NCI-H526 treated with DMSO at 0.1 percent for 48 hours (cell line): ENCODE data around the gene SURF4.

ENCODE experiments used
- DNase-seq: peaks from one replicate; lab custom pipeline; 2025; lab: John Stamatoyannopoulos, UW

SURF4 gene

DNA sequence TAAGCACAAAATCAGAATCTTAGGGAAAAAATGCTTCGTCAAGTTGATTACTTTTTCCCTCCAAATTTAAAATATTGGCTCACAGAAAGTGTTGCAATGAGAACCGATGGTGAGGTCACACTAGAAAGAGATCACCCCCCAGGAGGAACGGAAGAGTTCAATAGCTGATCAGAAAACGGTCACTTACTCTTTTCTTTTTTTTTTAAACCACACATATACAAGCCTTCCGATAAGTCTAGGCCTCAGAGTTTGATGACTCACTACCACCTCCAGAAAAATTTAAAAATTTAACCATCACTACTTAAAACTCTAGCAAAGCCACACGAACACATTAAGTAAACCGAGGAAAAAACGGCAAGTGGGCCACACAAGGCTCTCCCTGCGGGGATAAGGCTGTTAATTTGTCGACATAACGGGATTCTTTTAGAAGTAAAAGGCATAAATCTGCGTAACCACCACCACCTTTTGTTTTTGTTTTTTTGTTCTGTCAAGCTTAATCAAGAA is 1.2 kb downstream of the SURF4 start:
- DNase-seq = no peak

DNA sequence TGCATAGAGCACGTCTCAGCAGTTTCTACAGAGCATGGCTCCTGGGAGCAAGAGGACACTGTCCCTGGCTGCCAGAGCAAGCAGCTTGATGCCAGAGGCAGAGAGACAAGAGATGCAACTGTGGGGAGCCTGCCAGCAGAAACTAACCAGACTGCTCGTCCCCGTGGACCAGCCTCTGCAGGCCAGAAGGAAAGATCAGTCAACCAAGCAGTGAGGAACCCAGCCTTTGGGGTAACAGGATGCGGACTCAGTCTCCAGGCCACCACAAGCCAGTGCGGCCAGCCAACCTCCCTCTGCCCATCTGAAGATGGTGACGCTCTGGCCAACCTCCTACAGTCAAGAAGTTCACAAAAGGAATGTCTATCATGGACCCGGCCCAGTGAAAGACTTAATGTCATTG is 3.7 kb downstream of the SURF4 start:
- DNase-seq = no peak

DNA sequence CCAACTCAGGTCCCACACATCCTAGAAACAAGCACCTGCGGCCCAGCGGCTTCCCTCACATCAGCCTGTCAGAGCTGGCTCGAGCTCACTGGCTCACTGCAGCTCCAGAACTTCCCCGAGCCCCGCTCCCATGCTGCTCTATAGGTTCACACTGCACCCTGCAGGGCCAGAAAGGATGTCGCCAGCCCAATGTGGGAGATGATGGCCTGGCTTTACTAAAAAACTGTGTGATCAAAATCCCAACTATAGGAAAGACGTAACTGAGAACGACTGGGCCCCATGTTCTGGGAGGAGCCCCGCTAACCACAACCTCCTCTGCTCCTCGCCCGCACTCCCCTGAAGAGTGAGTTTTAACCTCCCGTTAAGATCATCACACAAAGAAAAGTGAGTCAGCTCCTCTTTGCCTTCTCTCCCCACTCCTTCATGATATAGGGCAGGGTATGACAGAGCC is 4.6 kb downstream of the SURF4 start:
- no peak for DNase-seq

DNA sequence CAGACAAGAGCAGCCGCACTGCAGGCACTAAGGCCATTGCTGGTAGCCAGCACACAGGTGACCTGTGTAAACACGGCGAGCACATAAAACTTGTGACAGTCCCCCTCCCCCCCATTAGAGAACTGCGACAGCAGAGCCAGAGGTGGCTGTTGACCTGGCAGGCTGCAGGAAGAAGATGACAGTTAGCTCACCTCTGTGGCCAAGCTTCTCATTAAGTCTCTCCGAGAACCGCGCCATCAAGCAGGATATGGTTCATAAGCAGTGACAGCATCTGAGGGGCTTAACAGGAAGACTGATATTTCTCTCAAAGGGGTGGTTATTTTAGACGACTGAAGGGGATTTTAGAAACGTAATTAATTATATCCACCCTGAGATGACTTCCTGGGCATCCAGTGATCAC is 5.2 kb downstream of the SURF4 start:
- no peak for DNase-seq

DNA sequence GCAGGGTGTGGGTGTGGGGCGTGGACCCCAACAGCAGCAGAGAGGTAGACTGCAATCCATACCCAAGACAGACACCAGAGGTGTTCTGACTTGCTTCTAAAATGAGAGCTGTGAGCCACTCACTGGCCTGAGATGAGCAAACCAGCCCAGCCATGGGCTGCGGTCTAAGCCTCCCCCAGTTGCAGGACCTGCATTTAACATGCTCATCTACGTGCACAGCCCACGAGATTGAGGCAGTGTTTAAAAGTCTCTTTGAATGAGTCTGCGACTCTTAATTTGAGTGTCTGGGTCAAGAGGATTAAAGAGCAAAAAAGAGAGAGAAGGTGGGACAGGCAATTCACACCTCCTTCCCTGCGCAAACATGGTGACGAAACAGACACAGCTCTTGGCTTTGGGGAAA is 5.9 kb downstream of the SURF4 start:
- DNase-seq = no peak

DNA sequence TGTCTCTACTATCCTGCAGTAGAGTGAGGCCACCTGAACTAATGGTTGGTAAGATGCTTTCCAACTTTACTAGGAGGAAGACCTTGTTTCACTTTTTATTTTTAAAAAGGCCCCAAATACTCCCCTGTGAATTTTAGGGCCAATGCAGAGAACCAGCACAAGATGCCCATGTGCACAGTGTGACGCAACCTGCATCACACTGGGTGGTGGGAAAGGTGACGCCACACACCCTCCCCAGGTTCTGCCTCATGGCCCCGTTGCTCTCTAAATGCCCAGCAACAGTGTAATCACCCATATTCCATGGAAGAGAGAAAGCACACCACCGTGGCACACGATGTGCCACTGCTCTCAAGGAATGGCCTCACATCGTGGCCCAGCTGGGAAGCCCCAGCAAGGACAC is 6.4 kb downstream of the SURF4 start:
- DNase-seq = no peak

DNA sequence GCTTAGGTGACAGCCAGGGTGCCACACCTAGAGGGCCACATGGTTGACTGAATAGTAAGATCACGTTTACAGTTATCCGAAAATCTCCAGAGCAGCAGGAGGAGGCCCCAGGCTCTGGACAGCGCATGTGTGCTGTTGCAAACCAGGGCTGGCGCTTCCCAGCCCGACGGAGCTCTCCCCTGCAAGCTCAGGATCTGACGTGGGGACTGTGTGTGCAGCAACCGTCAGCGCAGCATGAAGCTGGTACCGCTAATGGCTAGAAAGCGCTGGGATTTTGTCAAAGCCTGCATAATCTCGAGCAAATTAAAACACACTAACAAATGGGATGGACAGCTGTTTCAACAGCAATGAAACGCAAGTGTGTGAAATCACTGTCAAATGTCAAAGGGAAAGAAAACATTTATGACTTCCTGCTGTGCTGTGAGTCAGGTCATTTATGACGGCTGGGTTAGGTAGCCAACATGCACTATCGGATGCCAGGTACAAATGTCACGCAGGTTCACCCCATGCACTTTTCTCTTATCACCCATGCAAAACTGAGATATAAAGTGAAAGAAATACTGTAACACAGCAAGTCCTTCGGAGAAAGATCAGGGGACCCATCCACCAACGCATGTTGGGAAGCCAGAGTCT is 7.5 kb downstream of the SURF4 start:
- no peak for DNase-seq

DNA sequence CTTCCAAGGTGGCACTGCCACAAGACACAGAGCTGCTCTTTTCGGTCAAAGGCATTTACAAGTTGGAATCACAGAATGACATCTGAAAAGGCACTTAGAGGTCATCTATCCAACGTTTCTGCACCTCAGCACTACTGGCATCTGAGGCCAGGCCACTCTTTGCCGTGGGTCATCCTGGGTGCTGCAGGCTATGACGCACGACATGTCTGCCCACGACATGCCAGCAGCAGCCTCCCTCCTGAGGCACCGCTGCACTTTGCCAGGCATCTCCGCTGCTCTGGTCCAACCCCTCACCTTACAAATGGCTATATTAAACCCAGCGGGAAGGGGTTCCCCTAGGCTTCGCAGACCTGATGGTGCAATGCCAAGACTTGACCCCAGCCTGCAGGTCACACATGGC is 8.1 kb downstream of the SURF4 start:
- no peak for DNase-seq

DNA sequence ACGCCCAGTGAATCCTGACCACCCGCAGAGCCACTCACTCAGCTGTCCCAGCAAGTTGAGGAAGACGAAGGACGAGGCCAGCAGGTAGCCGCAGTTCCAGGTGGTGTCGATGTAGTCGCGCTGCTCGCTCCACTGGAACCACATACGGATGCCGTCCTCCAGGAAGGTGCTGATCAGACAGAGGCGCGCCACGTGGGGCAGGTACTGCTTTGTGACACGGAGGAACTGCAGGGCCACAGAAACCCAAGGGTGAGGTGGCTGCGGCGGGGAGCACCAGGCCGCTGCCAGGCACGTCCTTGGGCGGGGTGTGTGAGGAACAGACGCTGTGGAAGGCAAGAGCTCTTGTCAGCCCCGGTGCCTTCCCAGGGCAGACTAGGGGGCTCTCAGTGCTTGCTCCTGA is 8.6 kb downstream of the SURF4 start:
- DNase-seq = no peak

DNA sequence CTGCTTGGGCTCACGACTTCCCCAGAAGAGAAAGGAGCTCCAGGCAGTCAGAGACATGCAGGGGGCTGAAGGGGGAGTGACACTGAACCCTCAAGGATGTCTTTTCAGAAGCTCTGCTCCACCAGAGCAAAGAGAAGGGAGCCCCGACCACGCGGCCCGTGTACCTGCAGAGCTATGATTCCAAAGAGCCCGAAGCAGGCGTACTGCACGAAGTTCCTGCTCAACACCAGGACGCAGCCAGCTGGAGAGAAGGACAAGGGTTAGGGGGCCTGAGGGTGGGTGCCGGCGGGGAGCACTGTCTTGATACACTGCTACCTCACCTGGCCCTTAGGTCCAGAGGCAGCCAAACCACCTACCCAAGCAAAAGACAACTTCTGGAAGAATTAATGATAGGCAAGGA is 9.4 kb downstream of the SURF4 start:
- no peak for DNase-seq

DNA sequence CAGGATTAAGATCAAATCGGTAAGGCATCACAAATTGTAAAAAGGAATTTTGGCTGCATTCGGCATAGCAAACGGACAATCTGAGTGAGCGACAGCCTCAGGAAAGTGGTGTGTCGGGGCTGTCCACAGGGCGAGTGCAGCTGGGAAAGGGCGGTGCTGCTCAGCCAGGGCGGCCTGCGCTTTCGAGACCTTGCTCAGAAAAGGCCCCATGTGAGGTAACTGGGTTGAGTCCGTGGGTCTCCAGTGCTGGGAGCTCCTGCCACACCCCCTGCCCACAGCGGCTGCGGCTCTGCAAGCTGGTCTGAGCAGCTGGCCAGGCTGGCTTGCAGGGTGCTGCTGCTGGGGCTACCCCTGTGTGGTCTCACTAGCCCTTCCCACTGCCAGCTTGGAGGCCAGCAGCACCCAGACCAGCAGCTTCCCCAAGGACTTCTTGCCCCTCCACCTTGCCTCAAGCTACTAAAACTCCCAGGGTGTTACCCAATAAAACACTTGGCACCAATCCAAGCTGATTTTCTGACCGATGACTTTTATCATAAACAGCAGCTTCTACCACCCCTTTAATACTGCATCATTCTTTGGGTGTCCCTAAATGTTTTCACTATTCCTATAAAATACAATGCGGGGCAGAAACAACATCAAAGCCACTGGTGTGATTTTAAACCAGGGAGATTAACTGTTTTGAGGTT is 13.4 kb downstream of the SURF4 start:
- DNase-seq = no peak

DNA sequence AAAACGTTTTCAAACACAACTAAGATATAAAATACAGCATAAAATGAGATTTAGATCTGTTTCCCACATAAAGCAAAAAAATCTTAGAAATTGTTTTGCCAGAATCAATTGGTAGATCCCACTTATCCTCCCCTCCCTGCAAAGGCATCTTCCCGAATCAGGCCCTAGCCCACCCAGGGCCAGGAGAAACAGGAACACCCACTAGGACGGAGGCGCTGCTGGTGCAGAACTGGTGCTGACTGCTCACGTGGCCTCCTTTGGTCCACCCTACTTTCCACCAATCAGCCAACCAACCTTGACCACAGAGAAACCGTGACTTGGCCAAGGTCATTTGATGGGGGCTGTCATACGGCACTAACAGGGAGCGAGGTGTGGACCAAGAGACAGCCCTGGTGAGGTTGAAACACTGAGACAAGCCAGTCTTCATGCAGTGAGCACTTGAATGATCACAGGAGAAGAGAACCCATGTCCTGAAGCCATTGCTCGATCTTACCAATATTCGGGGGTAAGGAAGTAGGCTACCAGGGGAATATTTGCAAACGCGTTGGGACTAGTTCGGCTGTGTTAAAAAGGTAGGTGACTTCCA is 14.3 kb downstream of the SURF4 start:
- DNase-seq = no peak

DNA sequence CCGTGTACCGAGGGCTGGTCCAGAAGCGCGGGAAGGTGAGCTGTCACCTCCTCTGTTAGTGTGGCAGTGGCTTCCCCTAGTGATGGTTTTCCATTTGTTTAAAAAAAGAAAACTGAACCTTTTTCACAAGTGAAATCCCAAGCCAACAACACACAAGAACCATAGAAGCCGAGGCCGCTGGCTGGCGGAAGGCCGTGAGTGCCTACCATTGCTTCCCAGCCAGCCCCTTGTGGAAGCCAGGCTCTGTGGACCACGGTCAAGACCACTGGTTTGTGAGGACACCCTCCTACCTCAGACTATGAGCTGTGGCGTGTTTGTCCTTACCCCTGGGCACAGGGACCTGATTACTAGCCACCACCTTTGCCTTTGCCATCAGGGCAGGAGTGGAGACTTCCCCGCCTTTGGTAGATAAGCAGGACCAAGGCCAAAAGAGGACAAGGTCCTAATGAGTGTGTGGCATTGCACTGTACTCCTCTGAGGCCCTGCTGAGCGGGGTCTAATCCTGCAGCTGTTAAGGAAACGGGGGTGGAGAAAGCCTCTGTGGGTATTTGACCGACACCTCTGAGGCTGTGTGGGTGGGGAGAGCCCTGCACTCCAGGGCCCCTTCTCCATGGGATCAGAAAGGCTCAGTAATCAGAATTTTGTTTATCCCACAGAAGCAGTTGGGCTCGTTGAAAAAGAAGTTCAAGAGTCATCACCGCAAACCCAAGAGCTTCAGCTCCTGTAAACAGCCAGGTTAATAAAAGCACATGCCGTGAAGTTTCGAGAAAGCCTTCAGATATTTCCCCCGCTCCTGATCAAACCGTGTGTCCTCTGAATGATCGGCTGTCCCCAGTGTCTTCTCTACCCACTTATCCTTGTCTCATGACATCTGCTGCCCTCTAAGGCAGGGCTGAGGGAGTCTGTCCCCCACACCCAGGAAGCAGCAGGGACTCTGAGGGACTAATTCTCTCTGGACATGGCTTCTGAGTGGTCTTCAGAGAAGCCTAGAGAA is 15.2 kb downstream of the SURF4 start:
- no peak for DNase-seq

DNA sequence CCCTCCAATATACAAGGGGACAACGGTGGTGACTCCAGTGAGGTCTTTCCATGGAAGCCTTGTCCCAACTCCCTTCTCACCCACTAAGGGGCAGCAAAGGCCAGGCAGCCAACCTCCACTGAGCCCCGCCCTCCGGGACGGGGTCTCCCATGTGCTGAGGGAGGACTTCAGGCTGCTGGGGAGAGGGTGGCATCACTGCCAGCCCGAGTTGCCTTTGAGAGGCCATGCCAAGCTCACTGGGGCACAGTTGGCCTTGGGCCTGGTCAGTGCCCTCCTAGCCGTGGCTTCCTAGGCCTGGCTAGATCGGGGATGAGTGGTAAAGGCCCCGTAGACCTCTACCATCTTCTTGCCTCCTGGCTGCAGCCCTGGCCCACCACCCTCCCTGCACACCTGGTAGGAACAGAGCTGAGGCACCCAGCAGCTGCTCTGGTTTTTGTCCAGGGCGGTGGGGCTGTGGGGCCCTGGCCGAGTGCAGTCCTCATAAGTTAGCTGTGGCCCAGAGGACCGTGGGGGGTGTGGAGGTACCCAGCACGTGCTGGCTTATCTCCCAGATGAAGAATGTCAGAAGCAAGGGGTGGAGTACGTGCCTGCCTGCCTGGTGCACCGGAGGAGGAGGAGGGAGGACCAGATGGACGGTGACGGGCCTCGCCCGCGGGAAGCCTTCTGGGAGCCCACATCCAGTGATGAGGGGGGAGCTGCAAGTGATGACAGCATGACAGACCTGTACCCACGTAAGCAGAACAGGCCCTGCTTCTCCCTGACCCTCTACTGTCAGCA is 16.3 kb downstream of the SURF4 start:
- DNase-seq = no peak

DNA sequence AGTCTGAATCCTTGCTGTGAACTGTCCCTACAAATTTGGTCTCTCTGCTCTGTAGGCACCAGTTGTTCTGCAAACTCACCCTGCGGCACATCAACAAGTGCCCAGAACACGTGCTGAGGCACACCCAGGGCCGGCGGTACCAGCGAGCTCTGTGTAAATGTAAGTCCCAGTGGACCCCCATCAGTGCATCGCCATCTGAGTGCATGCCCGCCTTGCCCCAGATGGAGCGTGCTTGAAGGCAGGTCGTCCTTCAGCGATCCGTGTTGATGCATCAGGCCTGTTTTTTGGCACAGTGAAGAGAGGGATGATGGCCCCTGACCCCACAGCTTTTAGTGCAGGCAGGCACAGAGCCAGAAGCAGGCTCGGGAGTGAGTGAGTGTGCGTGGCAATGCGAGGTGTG is 18.2 kb downstream of the SURF4 start:
- DNase-seq = no peak

DNA sequence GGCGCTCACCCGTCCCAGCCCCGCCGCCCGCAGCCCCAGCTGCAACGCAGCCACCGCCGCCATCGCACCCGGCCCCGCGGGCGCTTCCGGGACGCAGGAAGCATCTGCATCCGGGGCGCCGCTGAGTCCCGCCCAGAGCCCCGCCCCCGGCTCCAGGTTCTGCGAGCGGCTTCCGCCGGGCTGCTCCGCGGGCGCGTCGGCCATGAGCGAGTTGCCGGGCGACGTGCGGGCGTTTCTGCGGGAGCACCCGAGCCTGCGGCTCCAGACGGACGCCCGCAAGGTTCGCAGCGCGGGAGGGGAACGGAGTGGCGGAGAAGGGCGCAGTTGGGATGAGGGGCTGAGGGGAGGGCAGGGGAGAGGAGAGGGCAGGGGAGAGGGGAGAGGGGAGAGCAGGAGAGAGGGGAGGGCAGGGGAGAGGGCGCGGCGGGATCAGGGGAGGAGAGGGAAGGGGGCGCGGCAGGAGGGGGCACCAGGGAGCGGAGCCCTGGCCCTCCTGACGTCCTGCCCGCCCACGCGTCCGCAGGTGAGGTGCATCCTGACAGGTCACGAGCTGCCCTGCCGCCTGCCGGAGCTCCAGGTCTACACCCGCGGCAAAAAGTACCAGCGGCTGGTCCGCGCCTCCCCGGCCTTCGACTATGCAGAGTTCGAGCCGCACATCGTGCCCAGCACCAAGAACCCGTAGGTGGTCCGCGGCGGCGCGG is 19.3 kb downstream of the SURF4 start, which contains the start of the genes SURF1 and SURF2:
Gene SURF1, minus strand, starts transcription at position 97 of the 701 bp plus-strand sequence. Its CDS starts 34 bp downstream, at position 63.
Gene SURF2, plus strand, starts transcription at position 160 of the 701 bp plus-strand sequence. Its CDS starts 43 bp downstream, at position 203.
- DNase-seq = peak; percentile 51

DNA sequence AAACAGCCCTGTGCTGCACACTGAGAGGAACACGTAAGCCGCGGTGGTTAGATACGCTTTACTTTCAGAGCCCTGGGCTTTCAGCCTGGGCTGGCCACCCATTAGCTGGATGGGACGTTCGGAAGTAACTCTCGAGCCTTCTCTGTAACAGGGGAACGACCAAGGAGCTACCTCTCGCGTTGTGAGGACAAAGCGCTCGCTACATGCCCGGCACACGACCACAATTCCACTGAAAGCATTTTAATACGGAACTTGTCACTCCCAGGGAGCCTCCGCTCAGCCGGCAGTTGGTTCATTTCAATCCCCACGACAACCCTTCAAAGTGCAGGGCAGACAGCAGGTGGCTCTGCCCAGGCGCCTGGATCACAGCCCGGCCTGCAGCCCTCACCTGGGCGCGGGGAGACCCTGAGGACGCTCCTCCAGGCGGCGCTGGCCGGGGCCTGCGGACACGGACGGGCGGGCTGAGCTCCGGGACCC is 19.9 kb downstream of the SURF4 start:
- DNase-seq = no peak

DNA sequence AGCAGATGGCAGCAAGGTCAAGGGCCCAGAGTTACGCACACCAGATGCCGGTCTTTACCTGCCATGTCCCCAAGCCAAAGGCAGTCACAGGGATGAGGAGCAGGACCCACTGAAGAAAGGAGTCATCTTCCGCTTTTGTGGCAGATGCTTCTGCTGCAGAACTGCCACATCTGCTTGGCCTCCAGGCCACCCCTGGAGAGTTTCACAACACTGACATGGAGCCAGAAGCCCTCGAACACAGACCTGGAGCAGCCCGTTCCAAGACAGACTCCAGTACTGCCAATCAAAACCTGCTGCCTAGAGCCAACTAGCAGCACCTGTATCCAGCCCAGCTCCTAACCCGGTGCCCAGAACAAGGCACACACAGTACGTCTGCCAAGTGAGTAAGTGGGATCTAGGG is 21.1 kb downstream of the SURF4 start:
- DNase-seq = no peak

DNA sequence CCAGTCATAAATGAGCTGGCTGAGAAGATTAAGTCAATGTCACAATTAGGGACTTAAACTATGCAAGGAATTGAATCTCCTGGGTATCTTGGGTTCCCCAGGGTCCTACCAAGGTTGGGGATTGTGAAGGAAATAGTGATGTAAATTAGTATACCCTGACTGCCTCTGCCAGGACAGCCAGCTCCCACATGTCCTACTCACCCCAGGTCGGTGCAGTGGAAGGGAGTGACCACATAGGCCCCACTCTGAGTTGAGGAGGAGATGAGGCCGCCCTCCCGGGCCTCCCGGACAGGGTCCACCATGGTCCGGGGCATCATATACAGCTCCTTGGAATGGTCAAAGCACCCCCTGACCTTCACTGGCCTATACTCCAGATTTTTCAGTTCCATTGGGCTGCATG is 22.3 kb downstream of the SURF4 start:
- DNase-seq = no peak

DNA sequence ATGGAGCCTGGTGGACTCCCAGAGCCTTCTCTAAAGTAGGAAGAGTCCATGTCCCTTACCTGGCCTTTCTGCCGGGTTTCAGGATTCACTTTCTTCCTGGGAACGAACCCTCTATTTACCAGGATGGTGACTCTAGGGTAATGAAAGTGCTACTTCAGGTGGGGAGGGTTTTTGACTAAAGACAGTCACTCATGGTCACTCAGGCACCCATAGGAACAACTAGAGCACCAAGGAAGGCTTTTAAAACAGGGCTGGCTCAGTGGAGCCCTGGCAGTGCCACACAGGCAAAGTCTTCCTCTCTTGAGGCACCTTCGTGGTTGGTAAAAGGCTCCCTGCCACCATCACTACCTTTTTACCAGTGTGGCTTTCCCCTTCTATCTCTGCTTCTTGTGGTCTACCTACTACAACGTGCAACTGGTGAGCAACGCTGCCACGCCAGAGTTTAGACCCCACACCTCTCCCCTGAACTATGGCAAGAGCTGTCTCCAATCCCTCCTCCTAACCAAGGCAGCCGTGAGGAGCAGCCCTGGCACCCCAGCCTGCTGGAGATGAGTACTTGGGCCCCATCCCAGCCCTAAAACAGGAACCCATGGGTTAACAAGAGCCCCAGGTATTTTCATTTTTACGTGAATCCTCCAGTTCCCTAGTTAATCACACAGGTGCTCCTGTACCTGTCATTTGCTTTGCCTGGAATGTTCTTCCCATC is 23.1 kb downstream of the SURF4 start:
- no peak for DNase-seq
